ENCODE data around the gene OPTN. TPM values are rescaled to one million over a fixed set of nuclear protein-coding genes. Genes with fewer than 3 reads are reported as not detected.
A peak's percentile ranks its signal among the peaks of the same experiment; 100 is the strongest.

OPTN gene
- total RNA-seq, 1 experiment from 2014 or later: 3.6 TPM

- Histone ChIP-seq H3K27ac (no peak overlapping the region), H3K27me3 (no peaks in the 10 kb centered on the region), H3K4me3 (peak overlapping the region; percentile 79), H3K36me3 (no peaks in the 10 kb centered on the region), H3K9me3 (replicated peaks) (no peaks in the 10 kb centered on the region), H3K4me1 (no peaks in the 10 kb centered on the region)
- DNase-seq: peak in 1 of 2 experiments; percentile 10
Measured at GRCh38 chr10:13100349-13101294, 659 bp downstream of the OPTN start.

GRCh38 chr10:13102002-13102794, 2.2 kb downstream of the OPTN start:
- no peak overlapping the region for H3K4me3 ChIP-seq
- H3K36me3 ChIP-seq: no peaks in the 10 kb centered on the region
- DNase-seq: no peak
- no peak overlapping the region for H3K27ac ChIP-seq
- no peaks in the 10 kb centered on the region for H3K27me3 ChIP-seq
- H3K4me1 ChIP-seq: no peaks in the 10 kb centered on the region
- no peaks in the 10 kb centered on the region for H3K9me3 ChIP-seq (replicated peaks)

- H3K4me3 ChIP-seq: no peak overlapping the region
- H3K27ac ChIP-seq: no peak overlapping the region
- no peaks in the 10 kb centered on the region for H3K27me3 ChIP-seq
- no peaks in the 10 kb centered on the region for H3K36me3 ChIP-seq
- DNase-seq: no peak
- H3K9me3 ChIP-seq (replicated peaks): no peaks in the 10 kb centered on the region
- peaks cover 6% of the 10 kb centered on the region; the same call in 1 of the 2 replicates for H3K4me1 ChIP-seq
Measured at GRCh38 chr10:13103554-13103953, 3.6 kb downstream of the OPTN start.

DNA sequence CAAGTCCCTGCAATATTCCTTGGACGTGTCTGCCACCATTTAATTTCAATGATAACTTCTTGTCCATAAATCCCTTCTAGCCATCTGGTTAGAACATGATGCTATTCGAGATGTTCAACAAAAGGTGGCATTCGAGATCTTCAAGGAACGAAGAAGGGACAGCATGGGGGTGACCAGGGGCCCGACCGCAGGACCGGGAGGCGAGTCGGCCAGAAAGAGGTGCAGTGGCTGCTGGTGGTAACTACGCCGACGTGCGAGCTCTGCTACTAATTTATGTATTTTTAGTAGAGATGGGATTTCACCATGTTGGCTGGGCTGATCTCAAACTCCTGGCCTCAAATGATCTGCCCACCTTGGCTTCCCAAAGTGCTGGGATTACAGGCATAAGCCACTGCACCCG, 4.7 kb downstream of the OPTN start:
- no peak for DNase-seq
- Histone ChIP-seq H3K36me3 (no peaks in the 10 kb centered on the region), H3K9me3 (replicated peaks) (no peaks in the 10 kb centered on the region), H3K4me3 (no peak overlapping the region), H3K4me1 (peaks cover 6% of the 10 kb centered on the region; the same call in 1 of the 2 replicates), H3K27me3 (no peaks in the 10 kb centered on the region), H3K27ac (no peak overlapping the region)

DNA sequence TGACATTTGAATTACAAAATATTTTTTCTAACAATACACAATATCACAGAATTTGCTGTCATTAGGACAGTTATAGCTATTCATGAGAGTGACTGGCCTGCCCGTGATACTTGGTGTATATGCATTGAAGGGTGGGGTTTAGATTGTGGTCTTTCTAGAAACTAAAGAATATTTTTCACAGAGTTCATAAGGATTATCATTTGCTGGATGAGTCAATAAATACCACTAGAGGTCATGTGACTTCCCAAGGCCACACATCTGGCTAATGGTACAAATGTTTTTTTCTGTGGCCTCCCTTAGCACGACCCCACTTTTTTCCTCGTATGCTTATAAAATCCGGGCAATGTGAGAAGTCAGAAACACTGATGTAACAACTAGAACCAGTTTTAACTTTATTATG, 5.2 kb downstream of the OPTN start:
- no peaks in the 10 kb centered on the region for H3K36me3 ChIP-seq
- H3K27ac ChIP-seq: no peak overlapping the region
- peaks cover 6% of the 10 kb centered on the region; the same call in 1 of the 2 replicates for H3K4me1 ChIP-seq
- no peaks in the 10 kb centered on the region for H3K27me3 ChIP-seq
- no peaks in the 10 kb centered on the region for H3K9me3 ChIP-seq (replicated peaks)
- H3K4me3 ChIP-seq: no peak overlapping the region
- no peak for DNase-seq

DNA sequence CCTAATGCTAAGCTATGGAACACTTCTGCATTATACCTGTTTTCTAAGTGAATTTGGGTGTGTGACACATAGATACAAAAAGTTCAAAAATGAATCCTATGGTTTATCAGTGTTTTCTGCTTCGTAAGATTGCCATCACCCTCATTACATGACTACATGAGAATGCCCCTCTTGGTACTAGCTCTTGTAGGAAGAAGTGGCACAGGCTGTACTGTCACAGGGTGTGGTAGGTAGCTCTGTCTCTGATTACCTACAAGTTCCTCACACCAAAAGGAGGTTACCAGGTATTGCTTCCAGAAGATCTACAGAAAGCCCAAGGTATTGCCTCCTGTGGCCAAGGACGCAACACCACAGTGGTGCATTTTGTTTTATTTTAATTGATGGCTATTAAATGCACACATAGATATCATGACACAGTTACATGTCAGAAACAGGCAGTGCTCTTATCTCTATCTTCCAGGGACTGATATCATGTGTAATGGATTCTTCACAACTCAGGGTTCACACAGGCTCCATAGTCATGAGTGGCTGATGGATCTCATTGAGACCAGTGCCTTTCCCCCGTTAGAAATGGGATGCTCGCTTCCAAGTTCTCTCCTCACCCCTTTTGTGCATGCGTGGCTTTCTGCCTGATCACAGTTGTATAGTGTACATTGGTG, 6.6 kb downstream of the OPTN start:
- Histone ChIP-seq H3K4me3 (no peak overlapping the region), H3K27ac (no peak overlapping the region), H3K36me3 (no peaks in the 10 kb centered on the region), H3K4me1 (peaks cover 6% of the 10 kb centered on the region; the same call in 1 of the 2 replicates), H3K27me3 (no peaks in the 10 kb centered on the region), H3K9me3 (replicated peaks) (no peaks in the 10 kb centered on the region)
- DNase-seq: no peak

GRCh38 chr10:13110908-13111307, 10.9 kb downstream of the OPTN start:
- no peaks in the 10 kb centered on the region for H3K36me3 ChIP-seq
- no peak overlapping the region for H3K27ac ChIP-seq
- H3K27me3 ChIP-seq: no peaks in the 10 kb centered on the region
- H3K4me3 ChIP-seq: no peak overlapping the region
- peaks cover 6% of the 10 kb centered on the region; the same call in 1 of the 2 replicates for H3K4me1 ChIP-seq
- no peak for DNase-seq
- no peaks in the 10 kb centered on the region for H3K9me3 ChIP-seq (replicated peaks)

DNA sequence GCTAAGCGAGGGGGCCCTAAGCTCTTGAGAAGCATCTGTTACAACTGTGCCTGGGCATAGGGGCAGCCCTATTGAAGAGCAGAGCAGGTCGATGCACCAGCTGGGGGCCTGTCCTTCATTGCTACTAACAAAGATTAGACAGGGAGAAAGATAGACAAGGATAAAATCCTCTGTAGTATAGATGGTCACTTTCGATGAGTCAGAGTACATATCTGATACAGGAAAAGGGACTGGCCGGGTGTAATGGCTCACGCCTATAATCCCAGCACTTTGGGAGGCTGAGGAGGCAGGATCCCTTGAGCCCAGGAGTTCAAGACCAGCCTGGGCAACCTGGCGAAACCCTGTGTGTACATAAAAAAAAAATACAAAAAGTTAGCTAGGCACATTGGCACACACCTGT, 13.6 kb downstream of the OPTN start:
- no peaks in the 10 kb centered on the region for H3K9me3 ChIP-seq (replicated peaks)
- no peak for DNase-seq
- no peak overlapping the region for H3K27ac ChIP-seq
- no peak overlapping the region for H3K4me3 ChIP-seq
- no peaks in the 10 kb centered on the region for H3K27me3 ChIP-seq
- H3K36me3 ChIP-seq: no peaks in the 10 kb centered on the region
- no peaks in the 10 kb centered on the region for H3K4me1 ChIP-seq

GRCh38 chr10:13115832-13116803, 16.2 kb downstream of the OPTN start:
- H3K27me3 ChIP-seq: no peaks in the 10 kb centered on the region
- H3K4me3 ChIP-seq: no peak overlapping the region
- H3K9me3 ChIP-seq (replicated peaks): no peaks in the 10 kb centered on the region
- H3K36me3 ChIP-seq: no peaks in the 10 kb centered on the region
- DNase-seq: no peak
- H3K4me1 ChIP-seq: no peaks in the 10 kb centered on the region
- H3K27ac ChIP-seq: no peak overlapping the region

DNA sequence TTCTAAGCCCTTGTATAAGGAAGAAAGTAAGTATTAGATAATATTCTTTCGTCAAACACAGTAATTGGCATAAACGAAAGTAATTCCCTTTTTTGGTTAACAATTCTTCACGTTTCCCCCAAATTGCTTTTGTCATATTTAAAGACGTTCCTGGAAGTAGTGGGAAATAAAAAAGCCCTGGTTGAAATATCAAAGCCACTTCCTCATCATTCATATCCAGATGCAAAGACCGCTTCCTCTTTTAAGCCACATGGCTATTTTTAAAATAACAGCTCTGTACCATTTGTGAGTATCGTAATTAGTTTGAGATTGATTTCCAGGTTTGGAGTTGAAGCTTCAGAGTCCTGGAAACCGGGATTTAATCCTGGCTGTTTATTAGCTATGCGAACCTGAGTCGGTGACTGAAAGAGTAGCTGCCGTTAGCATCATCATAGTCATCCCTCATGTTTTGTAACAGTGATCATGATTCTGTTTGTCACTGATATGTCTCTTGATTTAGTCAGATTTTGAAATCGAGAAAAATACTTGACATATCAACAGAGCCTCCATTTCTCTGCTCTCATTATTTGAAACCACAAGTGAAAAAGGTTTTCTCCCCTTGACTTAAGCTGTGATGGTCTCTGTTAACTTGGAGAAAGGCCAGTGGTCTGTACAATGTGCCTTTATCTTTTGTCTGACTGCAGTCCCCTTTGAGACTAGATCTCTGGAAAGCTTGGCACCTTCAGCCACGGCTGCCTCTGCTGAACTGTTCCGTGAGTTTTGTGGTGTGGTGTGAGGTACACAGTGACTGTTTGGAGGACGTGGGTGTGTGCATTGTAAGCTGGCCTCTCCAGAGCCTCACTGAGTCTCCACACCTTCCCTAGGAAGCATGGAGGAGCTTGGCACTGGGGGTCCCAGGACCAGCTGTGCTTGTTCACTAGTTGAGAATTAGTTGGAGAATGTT, 18.1 kb downstream of the OPTN start:
- H3K4me1 ChIP-seq: peaks cover 5% of the 10 kb centered on the region; the same call in 1 of the 2 replicates
- no peak overlapping the region for H3K4me3 ChIP-seq
- no peaks in the 10 kb centered on the region for H3K36me3 ChIP-seq
- no peaks in the 10 kb centered on the region for H3K9me3 ChIP-seq (replicated peaks)
- DNase-seq: no peak
- H3K27me3 ChIP-seq: no peaks in the 10 kb centered on the region
- H3K27ac ChIP-seq: no peak overlapping the region

DNA sequence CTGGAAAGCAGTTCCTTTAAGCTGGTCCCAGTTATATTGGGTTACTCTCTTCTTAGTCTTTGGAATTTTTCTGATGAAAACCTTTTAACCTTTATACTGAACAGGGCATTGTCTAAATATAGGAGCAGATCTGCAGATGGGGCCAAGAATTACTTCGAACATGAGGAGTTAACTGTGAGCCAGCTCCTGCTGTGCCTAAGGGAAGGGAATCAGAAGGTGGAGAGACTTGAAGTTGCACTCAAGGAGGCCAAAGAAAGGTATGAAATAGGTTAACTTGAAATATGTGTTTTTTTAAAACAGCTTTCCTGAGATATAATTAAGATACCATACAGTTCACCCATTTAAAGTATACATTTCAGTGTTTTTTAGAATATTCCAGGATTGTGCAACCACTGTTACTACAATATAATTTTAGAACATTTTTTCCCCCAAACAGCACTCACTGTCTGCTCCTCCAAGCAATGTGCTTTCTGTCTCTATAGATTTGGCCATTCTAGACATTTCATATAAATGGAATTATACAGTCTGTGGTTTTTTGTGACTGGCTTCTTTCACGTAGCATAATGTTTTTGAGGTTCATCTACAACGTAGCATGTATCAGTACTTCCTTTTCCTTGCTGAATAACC, 18.9 kb downstream of the OPTN start:
- no peaks in the 10 kb centered on the region for H3K9me3 ChIP-seq (replicated peaks)
- no peak for DNase-seq
- no peak overlapping the region for H3K4me3 ChIP-seq
- H3K27me3 ChIP-seq: no peaks in the 10 kb centered on the region
- no peak overlapping the region for H3K27ac ChIP-seq
- peaks cover 5% of the 10 kb centered on the region; the same call in 1 of the 2 replicates for H3K4me1 ChIP-seq
- H3K36me3 ChIP-seq: no peaks in the 10 kb centered on the region

DNA sequence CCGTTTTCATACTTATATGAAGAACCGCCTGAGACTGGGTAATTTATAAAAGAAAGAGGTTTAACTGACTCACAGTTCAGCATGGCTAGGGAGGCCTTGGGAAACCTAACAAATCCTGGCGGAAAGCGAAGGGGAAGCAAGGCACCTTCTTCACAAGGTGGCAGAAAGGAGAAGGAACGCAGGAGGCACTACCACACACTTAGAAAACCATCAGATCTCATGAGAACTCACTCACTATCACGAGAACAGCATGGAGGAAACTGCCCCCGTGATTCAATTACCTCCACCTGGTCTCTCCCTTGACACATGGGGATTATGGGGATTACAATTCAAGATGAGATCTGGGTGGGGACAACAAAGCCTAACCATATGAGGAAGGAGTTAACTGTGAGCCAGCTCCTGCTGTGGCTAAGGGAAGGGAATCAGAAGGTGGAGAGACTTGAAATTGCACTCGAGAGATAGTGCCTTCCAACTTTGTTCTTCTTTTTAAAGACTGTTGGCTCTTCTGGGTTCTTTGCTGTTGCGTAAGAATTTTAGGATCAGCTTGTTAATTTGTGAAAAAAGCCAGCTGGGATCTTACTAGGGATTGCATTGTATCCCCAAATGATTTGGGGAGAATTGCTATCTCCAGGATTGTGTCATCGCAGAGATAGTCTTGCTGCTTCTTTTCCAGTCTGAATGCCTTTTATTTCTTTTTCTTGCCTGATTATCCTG, 21.0 kb downstream of the OPTN start:
- peaks cover 5% of the 10 kb centered on the region; the same call in 1 of the 2 replicates for H3K4me1 ChIP-seq
- no peaks in the 10 kb centered on the region for H3K27me3 ChIP-seq
- H3K4me3 ChIP-seq: no peak overlapping the region
- no peaks in the 10 kb centered on the region for H3K36me3 ChIP-seq
- no peaks in the 10 kb centered on the region for H3K9me3 ChIP-seq (replicated peaks)
- H3K27ac ChIP-seq: no peak overlapping the region
- DNase-seq: no peak

Data from SJCRH30 (cell line).